MM.1S (cell line): ENCODE results near the gene TTF1.

Experiments used
- DNase-seq: peaks from one replicate; pipeline ENCODE4 v3.0.0-alpha.2; 2015
- H2AFZ ChIP-seq: fragments of 300-600 bp; sonication (generic); 2 replicates; pipeline ENCODE4 v1.6.0; 2016; ENCODE audit warnings: antibody characterized with exemption, low read length
- H3F3A ChIP-seq: fragments of 300-600 bp; sonication (generic); 2 replicates; pipeline ENCODE4 v1.6.1; 2016; ENCODE audit warnings: mild to moderate bottlenecking, antibody characterized with exemption, low read length, moderate library complexity, mixed read lengths; ENCODE audit not compliant: insufficient read depth
- H3K27ac ChIP-seq: fragments of 300-600 bp; sonication (generic); 2 replicates; pipeline ENCODE4 v1.5.1; 2016; ENCODE audit warnings: mild to moderate bottlenecking, low read length
- H3K27me3 ChIP-seq: fragments of 300-600 bp; sonication (generic); replicated peaks from 2 replicates; pipeline ENCODE4 v1.6.0; 2016; ENCODE audit warnings: low read length; ENCODE audit not compliant: insufficient read depth
- H3K36me3 ChIP-seq: fragments of 300-600 bp; sonication (generic); replicated peaks from 2 replicates; pipeline ENCODE4 v1.6.1; 2016; ENCODE audit warnings: mild to moderate bottlenecking, low read length, mixed read lengths; ENCODE audit not compliant: insufficient read depth
- H3K4me1 ChIP-seq: fragments of 300-600 bp; sonication (generic); 2 replicates; pipeline ENCODE4 v1.6.1; 2016; ENCODE audit warnings: low read length, mixed read lengths
- H3K4me2 ChIP-seq: fragments of 300-600 bp; sonication (generic); 2 replicates; pipeline ENCODE4 v1.6.0; 2016; ENCODE audit warnings: low read depth, low read length
- H3K4me3 ChIP-seq: fragments of 300-600 bp; sonication (generic); 2 replicates; pipeline ENCODE4 v1.5.1; 2016; ENCODE audit warnings: low read length, mixed read lengths
- H3K79me2 ChIP-seq: fragments of 300-600 bp; sonication (generic); 2 replicates; pipeline ENCODE4 v1.6.1; 2016; ENCODE audit warnings: mixed run types, low read length, mixed read lengths
- H3K9ac ChIP-seq: fragments of 300-600 bp; sonication (generic); 2 replicates; pipeline ENCODE4 v1.6.1; 2016; ENCODE audit warnings: low read length, mixed read lengths
- H3K9me2 ChIP-seq: fragments of 300-600 bp; sonication (generic); replicated peaks from 2 replicates; pipeline ENCODE4 v1.6.1; 2016; ENCODE audit warnings: mild to moderate bottlenecking, low read length, mixed read lengths; ENCODE audit not compliant: insufficient read depth
- H3K9me3 ChIP-seq: fragments of 300-600 bp; sonication (generic); replicated peaks from 2 replicates; pipeline ENCODE4 v1.6.1; 2016; ENCODE audit warnings: mild to moderate bottlenecking, low read length, mixed read lengths; ENCODE audit not compliant: insufficient read depth
- H4K20me1 ChIP-seq: fragments of 300-600 bp; sonication (generic); 2 replicates; pipeline ENCODE4 v1.6.1; 2016; ENCODE audit warnings: mild to moderate bottlenecking, low read length, moderate library complexity, mixed read lengths; ENCODE audit not compliant: insufficient read depth
- EZH2 ChIP-seq: fragments of 300-600 bp; sonication (generic); optimal IDR thresholded peaks from 2 replicates; pipeline ENCODE3; 2017; ENCODE audit warnings: low read depth, mild to moderate bottlenecking, antibody characterized with exemption, low read length, mixed read lengths
- EZH2phosphoT487 ChIP-seq: fragments of 300-600 bp; sonication (generic); IDR thresholded peaks from 2 replicates; pipeline ENCODE4 v1.6.1; 2018; ENCODE audit warnings: antibody characterized with exemption, low read length
- TF ChIP-seq, protein P1 (sequence below): fragments of 300-600 bp; sonication (generic); IDR thresholded peaks from 2 replicates; pipeline ENCODE4 v1.5.1; 2016; ENCODE audit warnings: antibody characterized with exemption, low read length, mixed read lengths

TTF1 gene

DNA sequence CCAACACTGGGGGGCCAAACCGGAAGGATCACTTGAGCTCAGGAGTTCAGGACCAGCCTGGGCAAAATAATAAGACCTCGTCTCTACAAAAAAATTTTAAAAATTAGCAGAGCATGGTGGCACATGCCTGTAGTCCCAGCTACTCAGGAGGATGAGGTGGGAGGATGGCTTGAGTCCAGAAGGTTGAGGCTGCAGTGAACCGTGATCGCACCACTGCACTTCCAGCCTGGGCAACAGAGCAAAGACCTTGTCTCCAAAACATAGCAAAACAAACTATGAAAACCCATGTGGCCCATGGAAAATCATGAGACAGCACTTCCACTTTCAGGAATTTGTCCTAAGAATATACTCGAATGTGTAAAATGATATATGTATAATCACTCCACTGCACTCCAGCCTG lies 58.0 kb downstream of the TTF1 start:
- peaks cover 29% of the 10 kb centered on the region for H3K4me1 ChIP-seq
- H3K9me2 ChIP-seq = no peaks in the 10 kb centered on the region
- H3K36me3 ChIP-seq = peaks cover 15% of the 10 kb centered on the region
- H2AFZ ChIP-seq = no peak overlapping the region
- peaks cover 23% of the 10 kb centered on the region for H3F3A ChIP-seq
- DNase-seq = no peak
- H3K4me2 ChIP-seq = no peak overlapping the region
- no peaks in the 10 kb centered on the region for H3K27me3 ChIP-seq
- no peak overlapping the region for H3K9ac ChIP-seq
- peaks cover 3% of the 10 kb centered on the region for H4K20me1 ChIP-seq
- no peak overlapping the region for H3K4me3 ChIP-seq
- peaks cover 29% of the 10 kb centered on the region for H3K79me2 ChIP-seq
- H3K27ac ChIP-seq = no peak overlapping the region
- no peaks in the 10 kb centered on the region for H3K9me3 ChIP-seq
- no peak for TF ChIP-seq EZH2phosphoT487
- TF ChIP-seq EZH2 = no peak
- TF ChIP-seq, protein P1, sequence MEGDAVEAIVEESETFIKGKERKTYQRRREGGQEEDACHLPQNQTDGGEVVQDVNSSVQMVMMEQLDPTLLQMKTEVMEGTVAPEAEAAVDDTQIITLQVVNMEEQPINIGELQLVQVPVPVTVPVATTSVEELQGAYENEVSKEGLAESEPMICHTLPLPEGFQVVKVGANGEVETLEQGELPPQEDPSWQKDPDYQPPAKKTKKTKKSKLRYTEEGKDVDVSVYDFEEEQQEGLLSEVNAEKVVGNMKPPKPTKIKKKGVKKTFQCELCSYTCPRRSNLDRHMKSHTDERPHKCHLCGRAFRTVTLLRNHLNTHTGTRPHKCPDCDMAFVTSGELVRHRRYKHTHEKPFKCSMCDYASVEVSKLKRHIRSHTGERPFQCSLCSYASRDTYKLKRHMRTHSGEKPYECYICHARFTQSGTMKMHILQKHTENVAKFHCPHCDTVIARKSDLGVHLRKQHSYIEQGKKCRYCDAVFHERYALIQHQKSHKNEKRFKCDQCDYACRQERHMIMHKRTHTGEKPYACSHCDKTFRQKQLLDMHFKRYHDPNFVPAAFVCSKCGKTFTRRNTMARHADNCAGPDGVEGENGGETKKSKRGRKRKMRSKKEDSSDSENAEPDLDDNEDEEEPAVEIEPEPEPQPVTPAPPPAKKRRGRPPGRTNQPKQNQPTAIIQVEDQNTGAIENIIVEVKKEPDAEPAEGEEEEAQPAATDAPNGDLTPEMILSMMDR = no peak

- Histone ChIP-seq H2AFZ (no peak overlapping the region), H3K27me3 (no peaks in the 10 kb centered on the region), H3K4me1 (peaks cover 4% of the 10 kb centered on the region; the same call in 1 of the 2 replicates), H3K27ac (no peak overlapping the region), H4K20me1 (peaks cover 3% of the 10 kb centered on the region), H3F3A (peaks cover 7% of the 10 kb centered on the region), H3K4me2 (no peak overlapping the region), H3K9me2 (no peaks in the 10 kb centered on the region), H3K4me3 (no peak overlapping the region), H3K9me3 (no peaks in the 10 kb centered on the region), H3K79me2 (peaks cover 17% of the 10 kb centered on the region), H3K9ac (no peak overlapping the region), H3K36me3 (peaks cover 20% of the 10 kb centered on the region)
- DNase-seq = no peak
- no peak for TF ChIP-seq EZH2phosphoT487
- TF ChIP-seq, protein P1 = no peak
- no peak for TF ChIP-seq EZH2
Measured at GRCh38 chr9:132346177-132346576, 60.5 kb downstream of the TTF1 start.

DNA sequence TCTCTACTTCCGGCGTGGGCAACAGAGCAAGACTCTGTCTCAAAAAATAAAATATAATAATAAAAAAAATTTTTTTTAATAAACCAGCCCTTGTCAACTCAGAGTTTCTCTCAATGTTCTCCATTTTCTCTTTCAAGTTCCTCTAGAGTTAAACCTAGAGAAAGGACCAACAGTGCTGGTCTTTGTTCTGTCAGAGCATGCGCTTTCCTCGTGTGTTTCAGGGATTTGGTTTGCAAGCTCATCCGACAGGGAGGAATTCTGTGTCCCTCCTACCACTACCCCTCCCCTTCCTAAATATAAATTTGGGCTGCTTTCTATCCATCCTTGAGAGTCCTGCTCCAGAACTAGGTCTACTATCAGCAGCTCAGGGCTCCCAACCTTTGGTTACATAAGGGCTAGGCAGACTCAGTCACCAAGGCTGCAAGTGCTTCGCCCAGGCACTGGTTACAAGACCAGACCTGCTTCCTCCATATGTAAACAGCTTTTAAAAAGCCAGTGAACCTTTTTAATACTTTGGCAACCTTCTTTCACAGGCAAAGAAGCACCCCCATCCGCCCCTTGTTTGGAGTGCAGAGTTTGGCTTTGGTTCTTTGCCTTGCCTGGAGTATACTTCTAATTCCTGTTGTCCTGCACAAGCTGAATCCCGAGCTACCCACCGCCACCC lies 65.3 kb downstream of the TTF1 start:
- no peak for DNase-seq
- Histone ChIP-seq H3K27me3 (no peaks in the 10 kb centered on the region), H2AFZ (no peak overlapping the region), H3K4me3 (no peak overlapping the region), H3K9me2 (no peaks in the 10 kb centered on the region), H3F3A (no peaks in the 10 kb centered on the region), H3K4me1 (no peaks in the 10 kb centered on the region), H3K9ac (no peak overlapping the region), H4K20me1 (no peaks in the 10 kb centered on the region), H3K27ac (no peak overlapping the region), H3K4me2 (no peak overlapping the region), H3K79me2 (no peaks in the 10 kb centered on the region), H3K9me3 (no peaks in the 10 kb centered on the region), H3K36me3 (peaks cover 12% of the 10 kb centered on the region; the same call in 1 of the 2 replicates)
- TF ChIP-seq, protein P1 = no peak
- TF ChIP-seq EZH2 = no peak
